Measurements from ENCODE around the gene BRCA2. TPM values are rescaled to one million over a fixed set of nuclear protein-coding genes. Genes with fewer than 3 reads are reported as not detected.
A peak's percentile ranks its signal among the peaks of the same experiment; 100 is the strongest.

BRCA2 gene, protein sequence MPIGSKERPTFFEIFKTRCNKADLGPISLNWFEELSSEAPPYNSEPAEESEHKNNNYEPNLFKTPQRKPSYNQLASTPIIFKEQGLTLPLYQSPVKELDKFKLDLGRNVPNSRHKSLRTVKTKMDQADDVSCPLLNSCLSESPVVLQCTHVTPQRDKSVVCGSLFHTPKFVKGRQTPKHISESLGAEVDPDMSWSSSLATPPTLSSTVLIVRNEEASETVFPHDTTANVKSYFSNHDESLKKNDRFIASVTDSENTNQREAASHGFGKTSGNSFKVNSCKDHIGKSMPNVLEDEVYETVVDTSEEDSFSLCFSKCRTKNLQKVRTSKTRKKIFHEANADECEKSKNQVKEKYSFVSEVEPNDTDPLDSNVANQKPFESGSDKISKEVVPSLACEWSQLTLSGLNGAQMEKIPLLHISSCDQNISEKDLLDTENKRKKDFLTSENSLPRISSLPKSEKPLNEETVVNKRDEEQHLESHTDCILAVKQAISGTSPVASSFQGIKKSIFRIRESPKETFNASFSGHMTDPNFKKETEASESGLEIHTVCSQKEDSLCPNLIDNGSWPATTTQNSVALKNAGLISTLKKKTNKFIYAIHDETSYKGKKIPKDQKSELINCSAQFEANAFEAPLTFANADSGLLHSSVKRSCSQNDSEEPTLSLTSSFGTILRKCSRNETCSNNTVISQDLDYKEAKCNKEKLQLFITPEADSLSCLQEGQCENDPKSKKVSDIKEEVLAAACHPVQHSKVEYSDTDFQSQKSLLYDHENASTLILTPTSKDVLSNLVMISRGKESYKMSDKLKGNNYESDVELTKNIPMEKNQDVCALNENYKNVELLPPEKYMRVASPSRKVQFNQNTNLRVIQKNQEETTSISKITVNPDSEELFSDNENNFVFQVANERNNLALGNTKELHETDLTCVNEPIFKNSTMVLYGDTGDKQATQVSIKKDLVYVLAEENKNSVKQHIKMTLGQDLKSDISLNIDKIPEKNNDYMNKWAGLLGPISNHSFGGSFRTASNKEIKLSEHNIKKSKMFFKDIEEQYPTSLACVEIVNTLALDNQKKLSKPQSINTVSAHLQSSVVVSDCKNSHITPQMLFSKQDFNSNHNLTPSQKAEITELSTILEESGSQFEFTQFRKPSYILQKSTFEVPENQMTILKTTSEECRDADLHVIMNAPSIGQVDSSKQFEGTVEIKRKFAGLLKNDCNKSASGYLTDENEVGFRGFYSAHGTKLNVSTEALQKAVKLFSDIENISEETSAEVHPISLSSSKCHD (N-terminal part only)
- 1 to 10 TPM; 1.8 to 2.8 TPM for total RNA-seq
- long read RNA-seq, donor 1, partial matches to known transcripts: 0 of 1 reads
- long read RNA-seq, donor 1, other reads (novel, unspliced or antisense): 1 of 1 reads
- long read RNA-seq, donor 2, partial matches to known transcripts: 1 of 1 reads
- long read RNA-seq, donor 2, other reads (novel, unspliced or antisense): 0 of 1 reads

DNA sequence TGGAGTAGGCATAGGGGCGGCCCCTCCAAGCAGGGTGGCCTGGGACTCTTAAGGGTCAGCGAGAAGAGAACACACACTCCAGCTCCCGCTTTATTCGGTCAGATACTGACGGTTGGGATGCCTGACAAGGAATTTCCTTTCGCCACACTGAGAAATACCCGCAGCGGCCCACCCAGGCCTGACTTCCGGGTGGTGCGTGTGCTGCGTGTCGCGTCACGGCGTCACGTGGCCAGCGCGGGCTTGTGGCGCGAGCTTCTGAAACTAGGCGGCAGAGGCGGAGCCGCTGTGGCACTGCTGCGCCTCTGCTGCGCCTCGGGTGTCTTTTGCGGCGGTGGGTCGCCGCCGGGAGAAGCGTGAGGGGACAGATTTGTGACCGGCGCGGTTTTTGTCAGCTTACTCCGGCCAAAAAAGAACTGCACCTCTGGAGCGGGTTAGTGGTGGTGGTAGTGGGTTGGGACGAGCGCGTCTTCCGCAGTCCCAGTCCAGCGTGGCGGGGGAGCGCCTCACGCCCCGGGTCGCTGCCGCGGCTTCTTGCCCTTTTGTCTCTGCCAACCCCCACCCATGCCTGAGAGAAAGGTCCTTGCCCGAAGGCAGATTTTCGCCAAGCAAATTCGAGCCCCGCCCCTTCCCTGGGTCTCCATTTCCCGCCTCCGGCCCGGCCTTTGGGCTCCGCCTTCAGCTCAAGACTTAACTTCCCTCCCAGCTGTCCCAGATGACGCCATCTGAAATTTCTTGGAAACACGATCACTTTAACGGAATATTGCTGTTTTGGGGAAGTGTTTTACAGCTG, at the start of gene BRCA2, which contains the start of gene ZAR1L:
BRCA2 (plus strand) TSS at position 271 of the 790 bp plus-strand sequence. CDS start 953 bp downstream, outside the sequence.
ZAR1L (minus strand) TSS at position 126 of the 790 bp plus-strand sequence. CDS start 3,438 bp downstream, outside the sequence.
- peak; percentile 97 for DNase-seq (ENCODE audit: low spot score)
- intact Hi-C loops (cut with DNase I): no loop called here

DNA sequence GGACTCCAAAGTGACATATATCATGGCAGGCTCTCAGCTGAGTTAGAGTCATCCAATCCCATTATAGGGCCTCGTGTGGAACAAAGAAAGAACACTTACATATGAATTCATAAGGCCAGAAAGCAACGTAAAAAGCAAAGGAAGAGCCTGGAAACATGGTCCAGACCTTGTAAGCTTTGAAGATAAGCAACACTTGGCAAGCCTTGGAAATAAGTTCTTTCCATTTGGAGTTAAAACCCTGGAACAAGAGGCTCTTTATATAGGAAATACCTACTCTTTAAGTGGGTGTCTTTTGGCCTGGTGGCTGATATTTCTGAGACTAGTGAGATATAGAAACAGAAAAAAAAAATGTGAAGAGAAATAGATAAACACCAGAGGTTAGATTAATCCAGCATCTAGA, 49.6 kb upstream of the BRCA2 start:
- no peak for DNase-seq (ENCODE audit: low spot score)
- intact Hi-C loops (cut with DNase I): no loop called here

DNA sequence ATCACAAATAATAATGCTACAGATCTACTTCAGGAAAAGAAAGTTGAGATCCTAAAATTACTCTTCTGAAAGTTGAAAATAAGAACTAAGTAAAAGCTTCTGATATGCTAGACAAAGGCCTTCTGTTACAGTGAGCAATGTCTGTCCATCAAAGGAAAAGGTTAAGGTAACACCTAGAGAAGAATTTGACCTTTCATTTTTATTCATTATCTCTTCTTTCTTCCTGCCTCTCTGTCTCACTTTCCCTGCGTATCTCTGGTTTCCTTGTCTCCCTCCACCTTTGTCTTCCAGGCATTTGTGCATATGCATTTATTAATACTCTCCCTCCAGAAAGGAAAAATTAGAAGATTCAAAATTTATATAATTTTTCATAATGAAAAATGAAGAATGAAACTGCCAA, 49.2 kb upstream of the BRCA2 start:
- intact Hi-C loops (cut with DNase I): no loop called here
- DNase-seq (ENCODE audit: low spot score): no peak

GRCh38 chr13:32267836-32268439, 47.4 kb upstream of the BRCA2 start:
- DNase-seq (ENCODE audit: low spot score): no peak
- intact Hi-C loops (cut with DNase I): no loop called here

- DNase-seq (ENCODE audit: low spot score): no peak
- intact Hi-C loops (cut with DNase I): no loop called here
Measured at GRCh38 chr13:32272021-32272683, 43.2 kb upstream of the BRCA2 start.

DNA sequence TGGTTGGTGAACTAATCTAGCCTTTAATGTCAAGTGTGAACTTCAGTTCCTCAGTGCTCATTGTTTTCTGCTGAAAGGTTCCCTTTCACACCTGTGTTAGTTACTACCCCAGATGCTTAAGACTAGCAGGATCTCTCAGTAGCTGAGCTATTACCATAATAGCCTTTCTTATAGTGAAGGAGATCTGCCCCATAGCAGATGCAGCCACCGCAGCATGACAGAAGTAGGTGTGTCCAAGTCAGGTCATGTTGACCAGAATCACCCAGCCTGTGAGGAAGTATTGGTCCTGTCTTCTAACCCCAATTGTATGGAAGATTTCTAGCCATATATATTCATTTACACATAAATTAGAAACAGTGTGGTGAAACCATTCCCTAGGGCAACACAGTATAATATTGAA, 37.5 kb upstream of the BRCA2 start:
- intact Hi-C loops (cut with DNase I): no loop called here
- no peak for DNase-seq (ENCODE audit: low spot score)

DNA sequence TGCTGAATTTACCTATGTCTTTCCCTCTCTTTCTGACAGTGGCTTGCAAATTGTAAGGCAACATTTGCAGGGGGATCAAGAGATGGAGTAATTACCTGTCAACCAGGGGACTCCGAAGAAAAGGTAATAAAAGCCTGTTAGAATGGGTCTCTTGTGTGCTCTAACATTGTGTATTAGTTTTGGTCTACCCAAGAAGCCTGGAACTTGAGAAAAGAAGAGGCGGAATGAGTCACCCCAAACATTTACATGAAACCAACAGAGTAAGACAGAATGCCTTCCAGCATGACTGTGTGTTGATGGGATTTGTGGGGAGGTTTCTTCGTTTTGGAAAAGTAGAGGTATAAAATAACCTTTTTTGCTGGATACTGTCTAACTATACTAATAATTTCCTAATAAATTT, 36.9 kb upstream of the BRCA2 start:
- intact Hi-C loops (cut with DNase I): no loop called here
- no peak for DNase-seq (ENCODE audit: low spot score)

- intact Hi-C loops (cut with DNase I): no loop called here
- DNase-seq (ENCODE audit: low spot score): no peak
Measured at GRCh38 chr13:32281096-32281495, 34.2 kb upstream of the BRCA2 start.

- no peak for DNase-seq (ENCODE audit: low spot score)
Measured at GRCh38 chr13:32282096-32282711, 33.1 kb upstream of the BRCA2 start.

DNA sequence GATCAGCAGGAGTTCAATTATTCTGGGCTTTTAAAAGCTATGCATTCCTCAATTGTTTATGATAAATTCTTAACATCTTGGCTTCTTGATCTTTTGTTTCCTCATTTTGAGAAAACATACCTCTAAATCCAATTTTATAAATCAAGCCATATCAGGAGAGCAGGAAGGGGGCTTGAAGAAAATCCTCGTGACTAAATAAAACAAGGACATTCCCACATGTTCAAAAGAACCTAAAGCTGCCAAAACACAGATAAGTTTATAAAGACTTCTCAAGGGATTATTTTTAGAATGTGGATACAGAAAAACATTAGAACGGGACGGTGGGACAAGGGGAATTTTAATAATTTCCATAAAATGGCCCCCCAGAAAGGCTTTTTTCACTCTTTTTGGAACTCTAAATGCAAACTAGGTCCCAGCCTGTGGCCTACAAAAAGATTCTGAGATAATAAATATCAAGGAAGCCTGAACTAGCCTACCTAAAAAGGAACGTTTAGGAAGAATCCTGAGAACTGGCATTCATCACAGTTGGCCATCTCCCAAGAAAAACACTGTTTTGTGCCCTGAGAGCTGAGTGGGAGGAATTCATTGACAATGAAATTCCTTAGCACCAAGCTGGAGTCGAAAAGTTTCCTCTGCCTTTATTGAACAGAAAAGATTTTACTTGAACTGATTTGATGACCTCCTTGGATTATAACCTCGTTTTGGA, 30.2 kb upstream of the BRCA2 start:
- DNase-seq (ENCODE audit: low spot score): no peak
- intact Hi-C loops (cut with DNase I): no loop called here

More at GRCh38 chr13:32282096-32282711, 33.1 kb upstream of the BRCA2 start:
- intact Hi-C loops (cut with DNase I): no loop called here

DNA sequence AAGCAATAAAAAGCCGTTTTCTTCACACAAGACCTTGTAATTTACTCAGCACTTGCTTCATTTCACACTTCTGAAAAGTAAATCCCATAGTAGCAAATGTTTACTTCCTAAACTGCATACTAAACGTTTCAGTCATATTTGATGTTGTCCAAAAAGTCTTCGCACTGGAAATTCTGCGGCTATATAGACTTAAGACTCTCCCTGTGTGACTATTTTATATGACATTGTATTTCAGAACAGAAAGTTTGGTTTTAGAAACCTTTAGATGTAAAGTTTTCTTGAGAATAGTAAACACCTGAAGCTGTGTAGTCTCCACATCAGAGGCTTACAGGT, 29.7 kb upstream of the BRCA2 start:
- intact Hi-C loops (cut with DNase I): no loop called here

GRCh38 chr13:32297206-32297605, 18.1 kb upstream of the BRCA2 start:
- intact Hi-C loops (cut with DNase I): no loop called here

More for the DNA sequence above, 29.7 kb upstream of the BRCA2 start:
- DNase-seq (ENCODE audit: low spot score): no peak

GRCh38 chr13:32298695-32299094, 16.6 kb upstream of the BRCA2 start:
- intact Hi-C loops (cut with DNase I): no loop called here
- DNase-seq (ENCODE audit: low spot score): no peak

More at GRCh38 chr13:32297206-32297605, 18.1 kb upstream of the BRCA2 start:
- no peak for DNase-seq (ENCODE audit: low spot score)

GRCh38 chr13:32299893-32300292, 15.4 kb upstream of the BRCA2 start:
- intact Hi-C loops (cut with DNase I): loop anchor here in 1 of 2 donors (10.0 kb wide), 1 partner anchor 385 kb away; no protein-coding TSS in a partner anchor
- no peak for DNase-seq (ENCODE audit: low spot score)

GRCh38 chr13:32300406-32300805, 14.9 kb upstream of the BRCA2 start:
- intact Hi-C loops (cut with DNase I): loop anchor here in 1 of 2 donors (10.0 kb wide), 1 partner anchor 386 kb away; no protein-coding TSS in a partner anchor
- DNase-seq (ENCODE audit: low spot score): no peak

- no peak for DNase-seq (ENCODE audit: low spot score)
- intact Hi-C loops (cut with DNase I): loop anchor here in 1 of 2 donors (10.0 kb wide), 1 partner anchor 386 kb away; no protein-coding TSS in a partner anchor
Measured at GRCh38 chr13:32300920-32301319, 14.4 kb upstream of the BRCA2 start.

All from posterior vena cava (tissue), 2 donors.